Fibroblast of upper back skin (primary cell): ENCODE measurements around the gene PHF13.

Experiments
- DNase-seq: peaks from one replicate; pipeline ENCODE4 v3.0.0-alpha.2; 2013

Gene PHF13

GRCh38 chr1:6613361-6614018 lies at the start of gene PHF13:
PHF13 (plus strand) TSS chr1:6613731; CDS start chr1:6614067, 336 bp downstream.
- peak; percentile 99 for DNase-seq

GRCh38 chr1:6569033-6569432 lies 44.5 kb upstream of the PHF13 start:
- no peak for DNase-seq

- DNase-seq: no peak
Observed at GRCh38 chr1:6570100-6570499, 43.4 kb upstream of the PHF13 start.

GRCh38 chr1:6570987-6571386 lies 42.5 kb upstream of the PHF13 start:
- DNase-seq: no peak

GRCh38 chr1:6572653-6573383 lies 40.7 kb upstream of the PHF13 start:
- no peak for DNase-seq

- DNase-seq: no peak
Observed at GRCh38 chr1:6574025-6574620, 39.4 kb upstream of the PHF13 start.

- no peak for DNase-seq
Observed at GRCh38 chr1:6574818-6575217, 38.7 kb upstream of the PHF13 start.

GRCh38 chr1:6577831-6578525 lies 35.6 kb upstream of the PHF13 start:
- DNase-seq: no peak

GRCh38 chr1:6578624-6579373 lies 34.7 kb upstream of the PHF13 start:
- no peak for DNase-seq

- DNase-seq: peak; percentile 97
Observed at GRCh38 chr1:6579374-6580118, 34.0 kb upstream of the PHF13 start, which contains the start of gene ZBTB48. ZBTB48 (plus strand) TSS chr1:6579994; CDS start chr1:6580610, 616 bp downstream.

- DNase-seq: no peak
Observed at GRCh38 chr1:6580119-6580592, 33.4 kb upstream of the PHF13 start.

- DNase-seq: no peak
Observed at GRCh38 chr1:6580593-6581409, 32.7 kb upstream of the PHF13 start.

- no peak for DNase-seq
Observed at GRCh38 chr1:6581561-6582305, 31.8 kb upstream of the PHF13 start.

- DNase-seq: no peak
Observed at GRCh38 chr1:6582370-6582769, 31.2 kb upstream of the PHF13 start.

GRCh38 chr1:6584126-6585080 lies 29.1 kb upstream of the PHF13 start:
- no peak for DNase-seq

GRCh38 chr1:6585081-6585722 lies 28.3 kb upstream of the PHF13 start:
- no peak for DNase-seq

- no peak for DNase-seq
Observed at GRCh38 chr1:6585841-6586240, 27.7 kb upstream of the PHF13 start.

GRCh38 chr1:6586404-6586816 lies 27.1 kb upstream of the PHF13 start:
- DNase-seq: no peak
